HG02943 (cell line): ENCODE measurements around the gene NT5DC1.
"Not testable (repeated sequence)": the region's sequence is repeated elsewhere in the genome, so short reads cannot be mapped to it uniquely, and the experiment has no call there.

Source experiments
- ATAC-seq: cut with Tn5 transposase; IDR thresholded peaks from one replicate; pipeline ENCODE4 v1.9.1; 2021; ENCODE audit warnings: mild to moderate bottlenecking, low read depth, moderate library complexity; ENCODE audit not compliant: unreplicated experiment

The NT5DC1 gene

GRCh38 chr6:116267836-116268588 lies 167.4 kb downstream of the NT5DC1 start:
- ATAC-seq = no peak

- peak; percentile 86 for ATAC-seq
These were observed 168.1 kb downstream of the NT5DC1 start for GRCh38 chr6:116268589-116269293.

GRCh38 chr6:116271149-116271708 lies 170.6 kb downstream of the NT5DC1 start:
- ATAC-seq = no peak

DNA sequence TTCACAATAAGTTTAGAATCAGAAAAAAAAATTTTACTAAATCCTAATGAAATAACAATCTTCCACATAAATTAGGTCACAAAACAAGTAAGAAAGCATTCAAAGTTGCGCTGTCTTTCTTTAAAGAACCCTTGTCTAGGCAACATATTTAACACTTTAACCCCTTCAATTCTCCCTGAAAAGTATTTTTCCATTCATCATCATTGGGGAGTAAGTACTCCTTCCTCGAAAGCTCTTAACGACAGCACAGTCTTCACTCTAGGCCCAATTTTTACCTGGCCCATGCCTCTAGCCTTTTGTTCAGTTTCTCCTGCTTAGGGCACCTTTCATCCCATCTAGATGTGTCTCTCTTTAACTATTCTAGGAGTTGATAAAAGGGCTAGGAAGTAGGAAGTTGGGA lies 176.5 kb downstream of the NT5DC1 start:
- no peak for ATAC-seq

- no peak for ATAC-seq
These were observed 177.8 kb downstream of the NT5DC1 start for GRCh38 chr6:116278481-116278829.

DNA sequence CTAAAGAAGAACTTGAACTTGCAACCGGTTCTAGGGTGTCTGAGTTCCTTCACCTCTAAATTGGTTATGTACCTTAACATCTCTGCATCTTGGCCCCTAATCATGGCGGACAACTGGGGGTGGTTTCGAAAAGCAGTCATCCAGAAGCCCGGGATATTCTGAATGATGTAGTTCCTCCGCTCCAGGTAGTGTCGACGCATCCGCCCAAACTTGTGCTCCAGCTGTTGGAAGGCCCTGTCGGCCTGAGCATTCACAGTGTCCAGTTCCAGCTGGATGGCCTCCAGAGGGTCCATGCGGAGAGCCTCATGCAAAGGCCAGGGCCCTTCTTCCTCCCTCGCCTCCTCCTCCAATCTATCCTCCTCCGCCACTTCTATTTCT lies 178.2 kb downstream of the NT5DC1 start:
- ATAC-seq = peak; percentile 1

DNA sequence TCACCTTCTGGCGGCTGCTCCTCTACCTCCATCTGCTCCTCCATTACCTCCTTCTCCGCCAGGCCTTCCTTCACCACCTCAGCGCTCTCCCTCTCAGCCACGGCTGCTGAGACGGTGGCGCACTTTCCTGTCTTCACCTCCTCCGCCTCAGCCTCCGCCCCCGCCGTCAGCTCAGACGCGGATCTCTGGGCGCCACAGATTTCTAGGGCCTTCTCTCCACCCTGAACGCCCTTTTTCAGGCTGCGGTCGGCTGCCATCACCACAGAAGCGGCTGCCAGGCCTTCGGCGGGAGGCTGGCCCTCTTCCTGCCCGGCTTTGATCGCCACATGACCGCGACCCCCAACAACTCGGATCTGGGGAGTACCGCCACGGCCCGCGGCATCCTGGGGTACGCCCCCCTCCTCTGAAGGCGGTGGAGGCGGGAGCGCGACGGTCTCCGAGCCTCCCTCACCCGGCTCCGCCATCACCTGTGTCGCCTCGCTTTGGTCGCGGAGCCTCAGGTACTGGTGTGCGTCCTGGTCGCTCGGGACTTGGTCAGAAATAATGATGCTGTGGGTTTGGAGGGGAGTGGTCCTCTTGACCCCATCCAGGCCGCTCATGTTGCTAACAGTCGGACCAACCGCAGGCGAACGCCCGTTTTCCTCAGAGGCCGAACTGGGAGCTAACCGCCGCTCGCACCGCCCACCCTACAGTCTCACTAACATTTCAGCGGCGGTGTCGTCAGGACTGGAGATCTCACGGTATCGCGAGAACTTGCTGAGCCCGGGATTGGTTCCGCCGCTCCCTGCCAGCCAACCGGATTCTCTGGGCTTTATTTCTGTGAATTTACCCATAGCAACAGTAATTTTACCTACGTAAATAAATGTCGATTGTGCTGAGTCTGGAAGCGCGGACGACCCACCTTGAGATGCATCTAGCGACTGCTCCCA lies 178.8 kb downstream of the NT5DC1 start, which contains the start of gene TSPYL1:
TSPYL1 (minus strand) TSS at position 699 of the 929 bp plus-strand sequence; CDS start at position 599, 100 bp downstream.
- peak; percentile 95 for ATAC-seq

- ATAC-seq = no peak
These were observed 179.7 kb downstream of the NT5DC1 start for GRCh38 chr6:116280161-116280932.

DNA sequence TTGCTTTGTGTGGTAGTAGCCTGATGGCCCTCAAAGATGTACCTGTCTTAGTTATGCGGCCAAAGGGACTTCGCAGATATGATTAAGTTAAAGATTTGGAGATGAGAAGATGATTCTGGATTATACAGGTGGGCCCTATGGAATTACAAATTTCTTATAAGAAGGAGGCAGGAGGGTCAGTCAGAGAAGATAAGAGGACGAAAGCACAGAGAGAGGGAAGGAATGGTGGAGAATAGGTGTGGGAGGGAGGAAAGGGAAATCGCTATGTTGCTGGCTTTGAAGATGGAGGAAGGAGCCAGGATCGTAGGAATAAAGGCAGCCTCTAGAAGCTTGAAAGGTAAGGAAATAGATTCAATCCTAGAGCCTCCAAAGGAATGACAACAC lies 180.3 kb downstream of the NT5DC1 start:
- ATAC-seq = no peak

- no peak for ATAC-seq
These were observed 182.0 kb downstream of the NT5DC1 start for GRCh38 chr6:116282698-116283097.

DNA sequence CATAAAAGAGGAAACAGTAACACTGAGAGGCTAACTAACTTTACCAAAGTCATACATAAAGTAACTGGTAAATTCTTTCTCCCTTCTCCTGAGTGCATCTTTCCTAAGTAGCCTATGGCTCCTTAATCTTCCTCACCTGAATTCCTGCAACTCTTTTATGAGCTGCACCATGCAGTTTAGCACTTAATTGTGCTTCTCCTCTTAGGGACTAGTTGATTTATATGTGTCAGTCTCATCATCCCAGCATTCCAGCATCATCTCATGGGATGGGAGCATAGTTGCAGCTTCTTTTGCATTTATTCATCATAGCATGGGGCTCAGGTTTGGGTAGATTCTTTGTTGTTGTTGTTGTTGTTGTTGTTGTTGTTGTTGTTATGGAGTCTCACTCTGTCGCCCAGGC lies 182.5 kb downstream of the NT5DC1 start:
- ATAC-seq = no peak

GRCh38 chr6:116284984-116285383 lies 184.3 kb downstream of the NT5DC1 start:
- not testable (repeated sequence) for ATAC-seq

DNA sequence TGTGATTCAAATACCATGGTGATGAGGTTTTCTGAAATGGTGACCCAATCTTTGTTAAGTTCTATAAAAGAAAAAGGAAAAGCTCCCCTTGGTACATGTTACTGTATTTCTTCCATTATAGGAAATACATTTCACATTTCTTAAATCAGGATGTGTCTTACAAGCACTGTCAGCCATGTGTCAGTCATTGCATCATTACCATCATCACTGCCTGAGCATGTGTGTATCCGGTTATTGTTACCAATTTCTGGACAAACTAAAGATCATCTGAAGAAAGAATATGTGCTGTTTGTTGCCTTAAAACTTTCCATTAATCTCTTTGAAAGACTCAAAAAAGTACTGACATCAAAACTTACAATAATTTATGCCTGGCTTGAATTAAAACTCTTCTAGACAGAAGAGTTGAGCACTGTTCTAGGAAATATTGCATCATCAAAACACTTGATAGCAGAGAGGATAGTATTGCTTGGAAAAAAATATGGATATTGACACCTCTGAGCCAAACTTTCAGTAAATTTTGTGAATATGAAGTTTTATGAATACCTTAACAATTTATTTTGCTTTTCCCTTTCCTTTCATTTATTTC lies 186.2 kb downstream of the NT5DC1 start:
- no peak for ATAC-seq

- ATAC-seq = no peak
These were observed 187.1 kb downstream of the NT5DC1 start for GRCh38 chr6:116287689-116288282.

- ATAC-seq = no peak
These were observed 189.2 kb downstream of the NT5DC1 start for GRCh38 chr6:116289876-116290275.

GRCh38 chr6:116290799-116291198 lies 190.1 kb downstream of the NT5DC1 start:
- no peak for ATAC-seq

GRCh38 chr6:116291701-116292396 lies 191.2 kb downstream of the NT5DC1 start:
- ATAC-seq = no peak

GRCh38 chr6:116292553-116292952 lies 191.9 kb downstream of the NT5DC1 start:
- ATAC-seq = no peak

GRCh38 chr6:116298273-116298672 lies 197.6 kb downstream of the NT5DC1 start:
- ATAC-seq = no peak
